Measurements from ENCODE around the gene CFAP141. TPM values are rescaled to one million over a fixed set of nuclear protein-coding genes. Genes with fewer than 3 reads are reported as not detected.

The CFAP141 gene
- total and polyA plus RNA-seq, 2 of the 13 experiments (the other 11 are each of a cell fraction or from before 2014, with no cell fraction given) = not detected

DNA sequence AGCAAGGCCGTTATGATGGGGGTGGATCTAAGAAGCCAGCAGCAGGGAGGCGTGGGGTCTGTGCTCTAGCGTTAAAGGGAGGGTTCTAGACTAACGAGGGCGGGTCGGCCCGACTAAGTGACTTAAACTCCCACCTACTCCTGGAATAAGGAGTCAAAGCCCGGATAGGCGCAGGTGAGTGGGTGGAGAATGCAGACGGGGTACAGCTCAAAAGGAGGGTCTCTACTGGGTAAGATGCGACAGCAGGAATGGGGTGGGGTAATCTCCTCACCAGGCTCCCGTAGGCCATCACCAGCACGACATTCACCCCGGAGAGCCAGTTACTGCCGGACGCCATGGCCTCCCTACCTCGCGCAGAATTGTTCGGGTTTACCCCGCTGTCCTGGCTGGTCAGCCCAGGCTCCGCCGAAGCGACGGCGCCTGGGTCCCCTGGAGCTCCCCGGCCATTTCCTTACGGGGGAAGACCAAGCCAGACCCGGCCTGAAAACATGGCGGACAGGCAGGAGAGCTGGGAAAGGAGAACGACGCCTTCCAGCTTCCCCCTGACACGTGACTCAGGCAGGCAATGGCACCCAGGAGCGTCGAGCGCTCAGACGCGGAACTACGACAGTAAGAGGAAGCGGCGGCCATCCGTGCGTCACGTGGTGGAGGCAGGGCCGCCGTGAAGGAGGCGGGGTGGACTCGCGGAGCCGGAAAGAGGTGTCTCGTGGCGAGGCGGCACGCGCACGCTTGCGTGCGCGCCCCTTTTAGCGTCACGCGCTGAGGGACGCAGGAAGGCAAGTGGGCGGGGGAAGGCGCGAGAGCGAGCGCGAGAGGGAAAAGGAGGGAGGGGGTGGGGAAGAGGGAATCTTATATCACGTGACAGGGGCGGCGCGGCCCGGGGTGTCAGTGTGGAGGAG, 14.2 kb upstream of the CFAP141 start, which contains the start of gene UBAP2L (continued):
- TF ChIP-seq, protein P1, sequence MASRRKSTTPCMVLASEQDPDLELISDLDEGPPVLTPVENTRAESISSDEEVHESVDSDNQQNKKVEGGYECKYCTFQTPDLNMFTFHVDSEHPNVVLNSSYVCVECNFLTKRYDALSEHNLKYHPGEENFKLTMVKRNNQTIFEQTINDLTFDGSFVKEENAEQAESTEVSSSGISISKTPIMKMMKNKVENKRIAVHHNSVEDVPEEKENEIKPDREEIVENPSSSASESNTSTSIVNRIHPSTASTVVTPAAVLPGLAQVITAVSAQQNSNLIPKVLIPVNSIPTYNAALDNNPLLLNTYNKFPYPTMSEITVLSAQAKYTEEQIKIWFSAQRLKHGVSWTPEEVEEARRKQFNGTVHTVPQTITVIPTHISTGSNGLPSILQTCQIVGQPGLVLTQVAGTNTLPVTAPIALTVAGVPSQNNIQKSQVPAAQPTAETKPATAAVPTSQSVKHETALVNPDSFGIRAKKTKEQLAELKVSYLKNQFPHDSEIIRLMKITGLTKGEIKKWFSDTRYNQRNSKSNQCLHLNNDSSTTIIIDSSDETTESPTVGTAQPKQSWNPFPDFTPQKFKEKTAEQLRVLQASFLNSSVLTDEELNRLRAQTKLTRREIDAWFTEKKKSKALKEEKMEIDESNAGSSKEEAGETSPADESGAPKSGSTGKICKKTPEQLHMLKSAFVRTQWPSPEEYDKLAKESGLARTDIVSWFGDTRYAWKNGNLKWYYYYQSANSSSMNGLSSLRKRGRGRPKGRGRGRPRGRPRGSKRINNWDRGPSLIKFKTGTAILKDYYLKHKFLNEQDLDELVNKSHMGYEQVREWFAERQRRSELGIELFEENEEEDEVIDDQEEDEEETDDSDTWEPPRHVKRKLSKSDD (CRISPR knock-in tag; IDR thresholded peaks at IDR 0.05; ENCODE audit: low read depth) = peak; percentile 86; the same call in 1 of the 2 replicates
- peak; percentile 56; the same call in 1 of the 2 replicates for TF ChIP-seq FOSL2 (CRISPR knock-in tag; IDR thresholded peaks at IDR 0.05)
- no peak for TF ChIP-seq SOX13 (IDR thresholded peaks at IDR 0.05)
- peak in 1 of 2 experiments; percentile 64; a peak in 2 of 4 replicates for TF ChIP-seq SOX13 (CRISPR knock-in tag; conservative IDR thresholded peaks at IDR 0.05 in 1 of 2, IDR thresholded peaks at IDR 0.05 in 1 of 2)
- TF ChIP-seq, protein P2, sequence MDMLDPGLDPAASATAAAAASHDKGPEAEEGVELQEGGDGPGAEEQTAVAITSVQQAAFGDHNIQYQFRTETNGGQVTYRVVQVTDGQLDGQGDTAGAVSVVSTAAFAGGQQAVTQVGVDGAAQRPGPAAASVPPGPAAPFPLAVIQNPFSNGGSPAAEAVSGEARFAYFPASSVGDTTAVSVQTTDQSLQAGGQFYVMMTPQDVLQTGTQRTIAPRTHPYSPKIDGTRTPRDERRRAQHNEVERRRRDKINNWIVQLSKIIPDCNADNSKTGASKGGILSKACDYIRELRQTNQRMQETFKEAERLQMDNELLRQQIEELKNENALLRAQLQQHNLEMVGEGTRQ (IDR thresholded peaks at IDR 0.05; ENCODE audit: low read depth, low read length) = peak; percentile 98
- TF ChIP-seq, protein P2 (CRISPR knock-in tag; IDR thresholded peaks at IDR 0.05; ENCODE audit: borderline replicate concordance) = peak; percentile 97; the same call in 1 of the 2 replicates
- no peak for TF ChIP-seq ZNF839 (CRISPR knock-in tag; IDR thresholded peaks at IDR 0.05; ENCODE audit: borderline replicate concordance)
- TF ChIP-seq, protein P3, sequence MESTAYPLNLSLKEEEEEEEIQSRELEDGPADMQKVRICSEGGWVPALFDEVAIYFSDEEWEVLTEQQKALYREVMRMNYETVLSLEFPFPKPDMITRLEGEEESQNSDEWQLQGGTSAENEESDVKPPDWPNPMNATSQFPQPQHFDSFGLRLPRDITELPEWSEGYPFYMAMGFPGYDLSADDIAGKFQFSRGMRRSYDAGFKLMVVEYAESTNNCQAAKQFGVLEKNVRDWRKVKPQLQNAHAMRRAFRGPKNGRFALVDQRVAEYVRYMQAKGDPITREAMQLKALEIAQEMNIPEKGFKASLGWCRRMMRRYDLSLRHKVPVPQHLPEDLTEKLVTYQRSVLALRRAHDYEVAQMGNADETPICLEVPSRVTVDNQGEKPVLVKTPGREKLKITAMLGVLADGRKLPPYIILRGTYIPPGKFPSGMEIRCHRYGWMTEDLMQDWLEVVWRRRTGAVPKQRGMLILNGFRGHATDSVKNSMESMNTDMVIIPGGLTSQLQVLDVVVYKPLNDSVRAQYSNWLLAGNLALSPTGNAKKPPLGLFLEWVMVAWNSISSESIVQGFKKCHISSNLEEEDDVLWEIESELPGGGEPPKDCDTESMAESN (CRISPR knock-in tag; conservative IDR thresholded peaks at IDR 0.05) = peak; percentile 62; the same call in 1 of the 2 replicates
- TF ChIP-seq, protein P4, sequence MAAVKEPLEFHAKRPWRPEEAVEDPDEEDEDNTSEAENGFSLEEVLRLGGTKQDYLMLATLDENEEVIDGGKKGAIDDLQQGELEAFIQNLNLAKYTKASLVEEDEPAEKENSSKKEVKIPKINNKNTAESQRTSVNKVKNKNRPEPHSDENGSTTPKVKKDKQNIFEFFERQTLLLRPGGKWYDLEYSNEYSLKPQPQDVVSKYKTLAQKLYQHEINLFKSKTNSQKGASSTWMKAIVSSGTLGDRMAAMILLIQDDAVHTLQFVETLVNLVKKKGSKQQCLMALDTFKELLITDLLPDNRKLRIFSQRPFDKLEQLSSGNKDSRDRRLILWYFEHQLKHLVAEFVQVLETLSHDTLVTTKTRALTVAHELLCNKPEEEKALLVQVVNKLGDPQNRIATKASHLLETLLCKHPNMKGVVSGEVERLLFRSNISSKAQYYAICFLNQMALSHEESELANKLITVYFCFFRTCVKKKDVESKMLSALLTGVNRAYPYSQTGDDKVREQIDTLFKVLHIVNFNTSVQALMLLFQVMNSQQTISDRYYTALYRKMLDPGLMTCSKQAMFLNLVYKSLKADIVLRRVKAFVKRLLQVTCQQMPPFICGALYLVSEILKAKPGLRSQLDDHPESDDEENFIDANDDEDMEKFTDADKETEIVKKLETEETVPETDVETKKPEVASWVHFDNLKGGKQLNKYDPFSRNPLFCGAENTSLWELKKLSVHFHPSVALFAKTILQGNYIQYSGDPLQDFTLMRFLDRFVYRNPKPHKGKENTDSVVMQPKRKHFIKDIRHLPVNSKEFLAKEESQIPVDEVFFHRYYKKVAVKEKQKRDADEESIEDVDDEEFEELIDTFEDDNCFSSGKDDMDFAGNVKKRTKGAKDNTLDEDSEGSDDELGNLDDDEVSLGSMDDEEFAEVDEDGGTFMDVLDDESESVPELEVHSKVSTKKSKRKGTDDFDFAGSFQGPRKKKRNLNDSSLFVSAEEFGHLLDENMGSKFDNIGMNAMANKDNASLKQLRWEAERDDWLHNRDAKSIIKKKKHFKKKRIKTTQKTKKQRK (IDR thresholded peaks at IDR 0.05; ENCODE audit: low read length) = no peak
- 0 out of 2 replicates have a peak, but pooled peaks have one; percentile 62 for TF ChIP-seq ZNF138 (CRISPR knock-in tag; IDR thresholded peaks at IDR 0.05; ENCODE audit: low read depth)
- peak; percentile 94; the same call in 1 of the 2 replicates for TF ChIP-seq ZNF598 (CRISPR knock-in tag; IDR thresholded peaks at IDR 0.05; ENCODE audit: borderline replicate concordance)
- TF ChIP-seq ZNF670 (CRISPR knock-in tag; IDR thresholded peaks at IDR 0.05; ENCODE audit: borderline replicate concordance) = peak; percentile 86; the same call in 1 of the 2 replicates
- TF ChIP-seq, protein P5, sequence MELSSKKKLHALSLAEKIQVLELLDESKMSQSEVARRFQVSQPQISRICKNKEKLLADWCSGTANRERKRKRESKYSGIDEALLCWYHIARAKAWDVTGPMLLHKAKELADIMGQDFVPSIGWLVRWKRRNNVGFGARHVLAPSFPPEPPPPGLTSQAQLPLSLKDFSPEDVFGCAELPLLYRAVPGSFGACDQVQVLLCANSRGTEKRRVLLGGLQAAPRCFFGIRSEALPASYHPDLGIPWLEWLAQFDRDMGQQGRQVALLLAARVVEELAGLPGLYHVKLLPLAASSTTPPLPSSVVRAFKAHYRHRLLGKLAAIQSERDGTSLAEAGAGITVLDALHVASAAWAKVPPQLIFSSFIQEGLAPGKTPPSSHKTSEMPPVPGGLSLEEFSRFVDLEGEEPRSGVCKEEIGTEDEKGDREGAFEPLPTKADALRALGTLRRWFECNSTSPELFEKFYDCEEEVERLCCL (CRISPR knock-in tag; IDR thresholded peaks at IDR 0.05; ENCODE audit: borderline replicate concordance) = peak; percentile 24; the same call in 1 of the 2 replicates
- TF ChIP-seq ZNF678 (CRISPR knock-in tag; IDR thresholded peaks at IDR 0.05) = peak; percentile 34; the same call in 1 of the 2 replicates

Data from HepG2 (cell line).